GM21825 (cell line): ENCODE results near the gene MPO.

ENCODE experiments used
- ATAC-seq: cut with Tn5 transposase; IDR thresholded peaks from one replicate; pipeline ENCODE4 v1.9.1; 2021; ENCODE audit warnings: mild to moderate bottlenecking, moderate library complexity; ENCODE audit not compliant: unreplicated experiment

MPO gene

GRCh38 chr17:58265902-58266875 is 14.5 kb downstream of the MPO start:
- no peak for ATAC-seq

DNA sequence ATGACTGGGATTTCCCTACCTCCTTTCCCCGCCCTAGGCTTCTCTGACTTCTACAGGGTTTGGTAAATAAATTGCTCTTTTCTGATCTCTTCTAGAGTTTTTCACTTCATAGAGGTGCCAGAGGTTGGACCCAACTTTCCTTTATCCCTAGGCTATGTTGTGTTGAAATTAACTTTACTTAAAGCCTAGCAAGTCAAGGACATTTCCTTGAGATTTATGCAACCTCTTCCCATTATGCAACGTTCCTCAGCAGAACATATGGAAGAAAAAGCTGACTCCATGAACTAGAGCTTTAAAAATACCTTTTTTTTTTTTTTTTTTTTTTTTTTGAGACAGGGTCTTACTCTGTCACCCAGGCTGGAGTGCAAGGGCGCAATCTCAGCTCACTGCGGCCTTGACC is 15.5 kb downstream of the MPO start:
- ATAC-seq: no peak

DNA sequence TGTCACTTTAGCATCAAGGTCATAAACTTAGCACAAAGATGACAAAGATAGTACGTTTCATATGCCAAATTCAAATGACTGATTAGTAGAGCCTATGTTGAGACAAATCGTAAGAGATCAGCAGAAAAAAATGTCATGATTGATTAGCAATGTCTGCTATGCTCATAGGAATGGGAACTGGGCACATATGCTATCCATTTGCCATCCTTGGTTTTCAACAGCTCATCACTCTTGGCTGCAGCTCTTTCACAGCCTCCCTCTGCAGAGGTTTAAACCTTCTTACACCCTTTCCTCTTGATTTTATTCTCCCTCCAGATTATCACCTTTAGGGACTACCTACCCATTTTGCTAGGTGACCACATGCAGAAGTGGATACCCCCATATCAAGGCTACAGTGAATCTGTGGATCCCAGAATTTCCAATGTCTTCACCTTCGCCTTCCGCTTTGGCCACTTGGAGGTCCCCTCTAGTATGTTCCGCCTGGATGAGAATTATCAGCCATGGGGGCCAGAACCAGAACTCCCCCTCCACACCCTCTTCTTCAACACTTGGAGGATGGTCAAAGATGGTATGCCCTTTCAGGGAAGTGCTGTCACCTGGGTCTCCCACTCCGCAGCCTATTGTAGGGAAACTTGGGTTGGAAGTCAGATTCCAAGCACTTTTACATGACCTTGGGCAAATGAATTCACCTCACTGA is 16.2 kb downstream of the MPO start:
- ATAC-seq: no peak

- no peak for ATAC-seq
Measured at GRCh38 chr17:58263773-58264172, 17.0 kb downstream of the MPO start.

DNA sequence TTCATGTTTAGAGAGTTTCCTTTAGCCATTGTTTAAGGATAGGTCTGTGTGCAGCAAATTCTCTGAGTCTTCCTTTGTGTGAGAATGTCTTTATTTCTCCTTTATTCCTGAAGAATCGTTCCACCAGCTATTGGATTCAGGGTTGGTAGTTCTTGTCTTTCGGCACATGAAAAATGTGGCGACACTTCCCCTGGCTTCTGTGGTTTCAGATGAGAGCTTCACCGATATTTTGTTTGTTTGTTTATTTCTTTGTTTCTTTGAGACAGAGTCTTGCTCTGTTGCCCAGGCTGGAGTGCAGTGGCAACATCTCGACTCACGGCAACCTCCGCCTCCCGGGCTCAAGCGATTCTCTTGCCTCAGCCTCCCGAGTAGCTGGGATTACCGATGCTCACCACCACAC is 18.6 kb downstream of the MPO start:
- no peak for ATAC-seq

- ATAC-seq: no peak
Measured at GRCh38 chr17:58254803-58255202, 25.9 kb downstream of the MPO start.

- no peak for ATAC-seq
Measured at GRCh38 chr17:58253082-58253481, 27.7 kb downstream of the MPO start.

GRCh38 chr17:58252141-58252540 is 28.6 kb downstream of the MPO start:
- ATAC-seq: no peak

DNA sequence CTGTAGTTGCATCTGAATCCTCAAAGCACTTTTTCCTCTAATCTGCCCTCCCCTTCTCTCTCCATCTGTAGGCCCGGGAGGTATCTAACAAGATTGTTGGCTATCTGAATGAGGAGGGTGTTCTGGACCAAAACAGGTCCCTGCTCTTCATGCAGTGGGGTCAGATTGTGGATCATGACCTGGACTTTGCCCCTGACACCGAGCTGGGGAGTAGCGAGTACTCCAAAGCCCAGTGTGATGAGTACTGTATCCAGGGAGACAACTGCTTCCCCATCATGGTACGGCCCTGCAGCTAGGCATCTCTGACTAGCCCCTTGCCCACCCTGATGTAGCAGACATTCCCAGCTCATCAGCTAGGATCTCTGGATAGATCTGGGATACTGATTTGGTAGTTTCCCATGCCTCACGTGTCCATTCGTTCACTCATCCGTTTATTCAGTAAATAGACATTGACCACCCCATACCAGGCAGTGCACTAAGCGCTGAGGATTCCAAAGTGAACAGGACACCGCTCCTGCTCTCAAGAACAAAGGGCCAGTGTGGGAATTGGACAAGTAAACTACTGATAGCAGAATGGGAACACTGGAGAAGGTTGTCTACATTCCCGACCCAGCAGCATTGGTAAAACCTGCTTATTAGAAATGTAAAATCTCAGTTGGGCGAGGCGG is 30.3 kb downstream of the MPO start:
- no peak for ATAC-seq

DNA sequence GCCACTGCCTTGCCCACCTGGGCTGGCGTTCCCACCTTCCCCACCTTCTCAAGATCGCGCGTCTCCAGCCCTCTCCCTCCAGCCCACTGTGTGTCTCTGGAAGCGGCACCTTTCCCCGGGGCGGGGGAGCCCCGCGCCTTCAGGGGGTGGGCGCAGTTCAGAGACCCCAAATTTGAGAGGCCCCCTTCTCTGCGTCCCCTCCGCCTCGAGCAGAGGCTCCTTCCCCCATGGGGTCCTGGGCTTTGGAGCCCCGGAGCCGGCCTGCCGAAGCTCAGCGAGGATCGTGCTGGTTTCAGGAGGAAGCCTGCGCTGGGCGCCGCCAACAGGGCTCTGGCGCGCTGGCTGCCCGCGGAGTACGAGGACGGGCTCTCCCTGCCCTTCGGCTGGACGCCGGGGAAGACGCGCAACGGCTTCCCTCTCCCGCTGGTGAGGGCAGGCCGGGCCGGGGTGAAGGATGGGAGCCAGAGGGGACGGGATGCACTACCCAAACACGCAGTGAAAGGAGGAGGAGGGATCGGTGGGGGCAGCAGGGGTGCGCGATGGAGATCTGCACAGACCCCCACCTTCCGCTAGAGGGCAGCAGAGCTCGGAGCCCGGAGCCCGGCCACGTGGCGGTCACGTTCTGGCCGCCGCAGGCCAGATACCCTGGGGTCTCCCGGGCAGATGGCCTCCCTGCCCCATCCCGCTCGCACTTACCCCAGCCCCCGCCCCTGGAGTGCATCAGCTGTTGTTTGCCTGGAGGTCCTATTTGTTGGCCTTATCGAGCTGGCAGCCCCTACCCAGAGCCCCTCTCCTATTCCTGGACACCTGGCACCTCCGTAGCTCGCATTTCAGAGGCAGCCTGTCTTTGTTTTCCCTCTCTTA is 31.2 kb downstream of the MPO start:
- peak; percentile 72 for ATAC-seq

DNA sequence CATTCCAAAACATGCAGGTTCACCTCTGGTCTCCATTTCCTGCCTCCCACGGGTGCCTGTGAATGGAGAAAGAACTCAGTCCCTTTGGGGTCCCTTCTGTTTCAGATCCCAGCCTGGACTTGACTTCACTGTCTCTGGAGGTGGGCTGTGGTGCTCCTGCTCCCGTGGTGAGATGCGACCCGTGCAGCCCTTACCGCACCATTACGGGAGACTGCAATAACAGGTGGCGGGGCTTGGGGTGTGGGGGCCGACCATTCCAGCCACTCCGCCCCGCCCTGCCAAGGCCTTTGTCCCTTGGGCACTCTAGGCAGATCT is 31.8 kb downstream of the MPO start:
- ATAC-seq: no peak

- no peak for ATAC-seq
Measured at GRCh38 chr17:58247511-58248363, 33.0 kb downstream of the MPO start.

GRCh38 chr17:58246781-58247180 is 34.0 kb downstream of the MPO start:
- no peak for ATAC-seq

DNA sequence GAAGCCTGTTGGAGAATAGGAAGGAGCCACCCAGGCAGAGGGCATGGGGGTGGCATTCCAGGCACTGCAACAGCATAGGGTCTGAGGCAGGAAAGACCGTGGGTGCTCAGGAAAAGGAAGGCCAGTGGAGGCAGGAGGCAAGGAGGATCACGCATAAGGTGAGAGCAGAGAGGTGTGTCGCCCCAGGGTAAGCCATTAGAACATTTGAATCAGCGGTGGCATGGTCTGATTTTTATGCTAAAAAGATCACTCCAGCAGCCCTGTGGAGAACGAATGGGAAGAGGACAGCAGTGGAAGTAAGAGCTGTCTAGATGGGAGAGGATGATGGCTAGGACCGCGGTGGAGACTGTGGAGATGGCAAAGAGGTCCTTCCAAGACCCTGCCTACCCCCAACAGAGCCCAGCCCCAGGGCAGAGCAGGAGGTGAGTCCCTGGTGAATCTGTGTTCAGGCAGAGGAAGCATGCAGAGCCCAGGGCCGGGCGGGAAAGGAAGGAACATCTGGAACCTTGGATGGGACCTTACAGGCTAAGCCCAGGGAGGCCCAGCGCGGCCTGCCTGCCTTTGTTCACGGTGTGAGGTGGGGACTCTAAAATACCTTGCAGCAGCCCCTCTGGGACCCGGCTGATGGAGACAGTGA is 34.5 kb downstream of the MPO start:
- ATAC-seq: no peak

- ATAC-seq: no peak
Measured at GRCh38 chr17:58245428-58246103, 35.2 kb downstream of the MPO start.

DNA sequence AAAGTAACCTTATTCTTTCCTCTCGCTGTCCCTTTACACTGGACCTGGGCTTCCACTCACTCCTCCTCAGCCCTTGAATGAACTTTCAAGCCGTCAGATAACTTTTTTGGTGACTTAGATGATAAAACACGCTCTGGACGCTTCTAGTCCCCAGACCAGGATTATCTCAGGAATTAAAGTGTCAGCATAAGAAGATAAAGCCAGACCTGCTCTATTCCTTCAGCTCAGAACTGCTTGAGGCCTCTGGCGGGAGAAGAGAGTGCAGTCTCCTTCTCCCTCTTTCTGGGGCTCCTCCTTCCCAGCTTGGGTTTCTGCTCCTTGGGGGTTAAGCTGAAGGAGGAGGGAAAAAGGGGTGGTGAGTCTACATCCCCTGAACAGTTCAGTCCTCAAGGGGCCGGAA is 35.8 kb downstream of the MPO start:
- no peak for ATAC-seq

DNA sequence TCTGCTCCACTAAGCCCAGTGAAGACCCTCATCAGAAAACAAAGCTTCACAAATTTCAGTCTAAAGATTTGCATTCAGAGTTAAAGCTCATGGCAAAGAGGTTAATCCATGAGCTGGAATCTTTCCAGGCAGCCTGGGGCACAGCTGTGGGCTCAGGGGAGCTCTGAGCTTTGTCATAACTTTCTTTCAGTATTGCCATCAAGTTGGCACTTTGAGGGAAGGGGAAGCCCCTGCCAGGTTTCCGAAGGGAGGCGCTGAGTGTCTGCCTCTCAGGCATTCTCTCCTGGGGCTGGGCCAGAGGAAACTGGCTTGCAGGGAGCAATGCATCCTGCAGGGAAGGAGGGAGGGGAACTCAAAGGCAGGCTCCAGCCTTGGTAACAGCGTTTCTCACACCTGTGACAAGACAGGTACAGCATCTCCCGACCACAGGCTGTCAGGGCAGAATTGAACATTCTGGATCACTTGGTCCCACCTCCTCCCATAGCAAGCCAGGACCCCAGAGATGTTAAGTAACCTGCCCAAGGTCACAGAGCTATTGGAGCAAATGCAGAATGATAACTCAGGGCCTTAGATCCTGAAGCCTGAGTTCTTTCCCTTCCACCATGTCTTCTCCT is 38.5 kb downstream of the MPO start:
- ATAC-seq: no peak

- no peak for ATAC-seq
Measured at GRCh38 chr17:58239987-58240386, 40.7 kb downstream of the MPO start.
